A549 (cell line): Measurements from ENCODE around the gene TCF4. TPM values are rescaled to one million over a fixed set of nuclear protein-coding genes. Genes with fewer than 3 reads are reported as not detected.
A peak's percentile ranks its signal among the peaks of the same experiment; 100 is the strongest.

Experiments used
- ATAC-seq, 2 experiments: fragments of 200-7000 bp in 1 of 2; fragments of >200 bp in 1 of 2; cut with Nextera tagmentation in 1 of 2; cut with Tn5 transposase in 1 of 2; 3 replicates each; pipeline versions ENCODE4 v1.8.0 to v1.9.1; 2018 to 2020; ENCODE audit warnings: mild to moderate bottlenecking in 1 of 2, moderate library complexity in 1 of 2
- CTCF ChIA-PET: fragments of 300-600 bp; sonication (Branson Sonifier 250); formaldehyde crosslinking; extraction: SDS; loops from one replicate; lab custom pipeline; 2021; ENCODE audit warnings: antibody characterized with exemption, inconsistent platforms; lab: Yijun Ruan, JAX
- POLR2A ChIA-PET: fragments of 350-600 bp; formaldehyde crosslinking; extraction: SDS; loops from one replicate; lab custom pipeline; 2021; ENCODE audit warnings: antibody characterized with exemption, inconsistent platforms; lab: Yijun Ruan, JAX
- DNase-seq, 2 experiments: peaks; one replicate each; pipeline versions ENCODE4 v3.0.0 to v3.0.0-alpha.2; 2011 to 2016; ENCODE audit warnings: low read depth in 1 of 2, low spot score in 1 of 2
- FAIRE-seq: peaks from 2 replicates; lab custom pipeline; 2011; peaks lifted over from hg19 to GRCh38; lab: Jason Lieb, UNC
- H3K27ac ChIP-seq, 2 experiments: fragments of >200 bp; sonication (Bioruptor Twin); formaldehyde crosslinking; 3 replicates each; pipeline ENCODE4 v1.5.1; 2016 to 2017
- H3K4me1 ChIP-seq: fragments of >200 bp; sonication (Bioruptor Twin); formaldehyde crosslinking; 3 replicates; pipeline ENCODE4 v1.6.1; 2016
- H3K4me2 ChIP-seq: fragments of >200 bp; sonication (Bioruptor Twin); formaldehyde crosslinking; 3 replicates; pipeline ENCODE4 v1.6.1; 2016
- H3K4me3 ChIP-seq: fragments of >200 bp; sonication (Bioruptor Twin); formaldehyde crosslinking; 3 replicates; pipeline ENCODE4 v1.5.1; 2016
- H3K9me3 ChIP-seq: fragments of >200 bp; sonication (Bioruptor Twin); formaldehyde crosslinking; 3 replicates; pipeline ENCODE4 v1.6.1; 2016
- BHLHE40 ChIP-seq: IDR thresholded peaks from 2 replicates; pipeline ENCODE4 v1.6.1; 2012; ENCODE audit warnings: low read depth, low read length, inconsistent platforms
- CEBPB ChIP-seq, 2 experiments: fragments of >200 bp in 1 of 2; sonication (Bioruptor Twin) in 1 of 2; formaldehyde crosslinking in 1 of 2; IDR thresholded peaks; 2 replicates each; pipeline ENCODE4 v1.6.1; 2012 to 2016
- FOSB ChIP-seq: fragments of 250-450 bp; sonication (Bioruptor Pico); IDR thresholded peaks from 2 replicates; pipeline ENCODE4 v1.5.0; 2020; ENCODE audit warnings: mild to moderate bottlenecking, moderate library complexity
- FOSL2 ChIP-seq, 2 experiments: fragments of 450-650 bp in 1 of 2; fragments of >200 bp in 1 of 2; sonication (Bioruptor Twin) in 1 of 2; formaldehyde crosslinking; IDR thresholded peaks; 2 replicates each; pipeline versions ENCODE4 v1.5.0 to v1.6.1; 2016 to 2020; ENCODE audit warnings: mild to moderate bottlenecking in 1 of 2, moderate library complexity in 1 of 2
- FOXS1 ChIP-seq: fragments of 250-450 bp; sonication (Bioruptor Pico); IDR thresholded peaks from 2 replicates; pipeline ENCODE4 v1.5.0; 2020; ENCODE audit warnings: mild to moderate bottlenecking, moderate library complexity
- HEYL ChIP-seq: fragments of 250-450 bp; sonication (Bioruptor Pico); IDR thresholded peaks from 2 replicates; pipeline ENCODE4 v1.8.0; 2021; ENCODE audit warnings: mild to moderate bottlenecking, moderate library complexity
- HOXA7 ChIP-seq: fragments of 250-450 bp; sonication (Bioruptor Pico); IDR thresholded peaks from 2 replicates; pipeline ENCODE4 v1.5.0; 2020; ENCODE audit warnings: mild to moderate bottlenecking, moderate library complexity
- HOXB13 ChIP-seq: fragments of 250-450 bp; sonication (Bioruptor Pico); IDR thresholded peaks from 2 replicates; pipeline ENCODE4 v1.5.0; 2020; ENCODE audit warnings: low read depth, mild to moderate bottlenecking, moderate library complexity
- KDM1A ChIP-seq: fragments of 200-600 bp; sonication (generic); IDR thresholded peaks from 2 replicates; pipeline ENCODE4 v1.6.1; 2016; ENCODE audit warnings: low read depth, mild to moderate bottlenecking
- KDM5A ChIP-seq: fragments of 200-600 bp; sonication (generic); IDR thresholded peaks from 2 replicates; pipeline ENCODE4 v1.6.1; 2016; ENCODE audit warnings: antibody characterized with exemption, mild to moderate bottlenecking
- MAFK ChIP-seq: fragments of 450-650 bp; IDR thresholded peaks from 2 replicates; pipeline ENCODE4 v1.6.1; 2014; ENCODE audit not compliant: partially characterized antibody
- MYC ChIP-seq: IDR thresholded peaks from 2 replicates; pipeline ENCODE4 v1.6.1; 2012; ENCODE audit warnings: mild to moderate bottlenecking, inconsistent platforms, low read length, improper control_type of control experiment, borderline replicate concordance
- NFE2L2 ChIP-seq: fragments of 150-350 bp; conservative IDR thresholded peaks from 2 replicates; pipeline ENCODE4 v1.6.1; 2014; ENCODE audit warnings: low read length
- RAD21 ChIP-seq, 2 experiments: fragments of >200 bp in 1 of 2; sonication (Bioruptor Twin) in 1 of 2; formaldehyde crosslinking in 1 of 2; IDR thresholded peaks in 1 of 2; conservative IDR thresholded peaks in 1 of 2; 2 replicates in 1 of 2; 3 replicates in 1 of 2; pipeline ENCODE4 v1.6.1; 2012 to 2018; ENCODE audit warnings: inconsistent platforms in 1 of 2
- RARB ChIP-seq: fragments of 250-450 bp; sonication (Bioruptor Pico); IDR thresholded peaks from 2 replicates; pipeline ENCODE4 v1.8.0; 2021; ENCODE audit warnings: mild to moderate bottlenecking, moderate library complexity
- RCOR1 ChIP-seq: fragments of 150-350 bp; IDR thresholded peaks from 2 replicates; pipeline ENCODE4 v1.6.1; 2014; ENCODE audit warnings: antibody characterized with exemption, low read length, low read depth
- RFX5 ChIP-seq: fragments of 450-650 bp; IDR thresholded peaks from 2 replicates; pipeline ENCODE4 v1.7.1; 2014; ENCODE audit warnings: antibody characterized with exemption, mild to moderate bottlenecking, moderate library complexity
- SMC3 ChIP-seq: fragments of >200 bp; sonication (Bioruptor Twin); formaldehyde crosslinking; IDR thresholded peaks from 3 replicates; pipeline ENCODE4 v1.6.1; 2018; ENCODE audit warnings: inconsistent platforms
- SREBF2 ChIP-seq: fragments of 450-650 bp; IDR thresholded peaks from 2 replicates; pipeline ENCODE4 v1.6.1; 2014; ENCODE audit warnings: mild to moderate bottlenecking, moderate library complexity
- ZC3H11A ChIP-seq: fragments of 450-650 bp; IDR thresholded peaks from 2 replicates; pipeline ENCODE4 v1.6.1; 2014; ENCODE audit warnings: antibody characterized with exemption, mild to moderate bottlenecking
- ZFP36 ChIP-seq: fragments of 450-650 bp; IDR thresholded peaks from 2 replicates; pipeline ENCODE4 v1.6.1; 2014; ENCODE audit warnings: borderline replicate concordance; ENCODE audit not compliant: partially characterized antibody
- ZNF302 ChIP-seq: fragments of 250-450 bp; sonication (Bioruptor Pico); IDR thresholded peaks from 2 replicates; pipeline ENCODE4 v1.9.0; 2021; ENCODE audit warnings: inconsistent platforms, mild to moderate bottlenecking, moderate library complexity
- WGBS: methylation state at CpG from one replicate; pipeline ENCODE4 v1.1.6; 2017; ENCODE audit errors: missing lambda C conversion rate; 5-methylcytosine and 5-hydroxymethylcytosine counted together
- polyA plus RNA-seq, 4 experiments: library from polyadenylated mRNA; depleted of rRNA in 3 of 4; stranded (reverse); fragments of >200 nt; fragmentation: RNase III in 1 of 4; extraction: RNeasy Plus Mini Kit Qiagen cat#74134 plus additional on column Dnase treatment in 1 of 4; gene quantifications; 2 replicates in 3 of 4; 3 replicates in 1 of 4; pipeline ENCODE4 v1.2.3, GENCODE V29; 2011 to 2017
- TF ChIP-seq, protein P1 (sequence below): fragments of 250-450 bp; sonication (Bioruptor Pico); IDR thresholded peaks from 2 replicates; pipeline ENCODE4 v1.5.0; 2020; ENCODE audit warnings: low read depth, mild to moderate bottlenecking, moderate library complexity
- TF ChIP-seq, protein P2 (sequence below): IDR thresholded peaks from 2 replicates; pipeline ENCODE4 v1.6.1; 2012
- TF ChIP-seq, protein P3 (sequence below): fragments of >200 bp; sonication (Bioruptor Twin); formaldehyde crosslinking; IDR thresholded peaks from 3 replicates; pipeline ENCODE4 v1.5.1; 2016
- TF ChIP-seq, protein P4 (sequence below): fragments of 250-450 bp; sonication (Bioruptor Pico); IDR thresholded peaks from 2 replicates; pipeline ENCODE4 v1.5.0; 2021; ENCODE audit warnings: mild to moderate bottlenecking, moderate library complexity, borderline replicate concordance
- TF ChIP-seq, protein P5 (sequence below): fragments of 200-600 bp; sonication (generic); IDR thresholded peaks from 2 replicates; pipeline ENCODE4 v1.6.1; 2016; ENCODE audit warnings: antibody characterized with exemption, mild to moderate bottlenecking, moderate library complexity

The TCF4 gene
- polyA plus RNA-seq, 2 of the 4 experiments (the other 2 are of a cell fraction): 3.0 to 4.0 TPM

DNA sequence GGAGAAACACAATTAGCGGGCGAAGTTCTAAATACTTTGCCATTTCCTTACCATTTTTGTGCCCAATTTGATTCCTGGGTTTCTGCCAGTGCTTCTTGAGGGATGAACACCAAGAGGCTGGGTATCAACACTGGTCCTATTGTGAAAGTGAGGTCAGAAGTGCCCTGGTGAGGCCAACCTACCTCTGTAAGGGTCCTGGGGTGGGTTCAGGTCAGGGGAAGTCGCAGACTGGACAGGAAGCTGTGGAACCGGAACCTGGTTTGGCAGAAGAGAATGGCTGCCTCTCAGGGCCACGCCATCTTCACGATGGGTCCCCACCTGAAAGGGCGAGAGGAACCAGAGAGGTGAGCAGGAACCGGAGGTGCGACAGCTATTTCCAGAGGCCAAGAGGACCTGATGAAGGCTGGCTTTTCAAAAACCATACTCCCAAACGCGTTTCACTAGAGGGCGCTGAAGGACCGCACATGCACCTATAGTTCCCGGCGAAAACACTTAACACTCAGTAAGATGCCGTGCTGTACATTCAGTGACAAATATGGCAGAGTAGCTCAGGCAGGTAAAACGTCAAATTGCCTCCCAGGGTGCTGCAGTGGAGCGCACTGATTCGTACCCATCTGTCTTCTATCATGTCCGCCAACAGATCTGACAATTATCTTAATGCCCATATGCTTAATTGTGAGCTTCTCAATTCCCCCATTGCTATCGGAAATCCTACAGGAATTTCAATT is 353.5 kb downstream of the TCF4 start:
- DNase-seq (peak; percentile 32 to 70), FAIRE-seq (no peak), ATAC-seq (peak; percentile 93 to 95)
- H3K4me1 ChIP-seq: no peaks in the 10 kb centered on the region
- H3K9me3 ChIP-seq: no peaks in the 10 kb centered on the region
- ChIA-PET CTCF (interaction anchor here (0.5 to 2.3 kb wide), 65 partner anchors 9 to 1573 kb away, joined by 3 to 17 read pairs (median 3); no protein-coding TSS in a partner anchor), POLR2A (interaction anchor here (0.6 kb wide), 1 partner anchor 225 kb away, joined by 3 read pairs; no protein-coding TSS in a partner anchor)
- WGBS: 33% methylated on average over 17 of the region's 21 CpGs
- no peak overlapping the region for H3K4me3 ChIP-seq
- peak overlapping the region; percentile 64 for H3K4me2 ChIP-seq
- H3K27ac ChIP-seq: peak overlapping the region in 1 of 2 experiments; percentile 71; a peak in 3 of 6 replicates
- TF ChIP-seq SMC3 (peak; percentile 82), HOXA7 (CRISPR knock-in tag) (no peak), MAFK (no peak), RAD21 (conservative IDR thresholded peaks at IDR 0.05 in 1 of 2, IDR thresholded peaks at IDR 0.05 in 1 of 2) (peak; percentile 88 to 93), SREBF2 (no peak), RFX5 (no peak), CEBPB (IDR thresholded peaks at IDR 0.05) (no peak), MYC (no peak), BHLHE40 (no peak), HEYL (CRISPR knock-in tag) (no peak), RCOR1 (no peak), KDM5A (no peak), ZNF302 (CRISPR knock-in tag) (no peak), NFE2L2 (no peak)
- TF ChIP-seq, protein P1, sequence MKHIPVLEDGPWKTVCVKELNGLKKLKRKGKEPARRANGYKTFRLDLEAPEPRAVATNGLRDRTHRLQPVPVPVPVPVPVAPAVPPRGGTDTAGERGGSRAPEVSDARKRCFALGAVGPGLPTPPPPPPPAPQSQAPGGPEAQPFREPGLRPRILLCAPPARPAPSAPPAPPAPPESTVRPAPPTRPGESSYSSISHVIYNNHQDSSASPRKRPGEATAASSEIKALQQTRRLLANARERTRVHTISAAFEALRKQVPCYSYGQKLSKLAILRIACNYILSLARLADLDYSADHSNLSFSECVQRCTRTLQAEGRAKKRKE (CRISPR knock-in tag): no peak
- TF ChIP-seq, protein P2, sequence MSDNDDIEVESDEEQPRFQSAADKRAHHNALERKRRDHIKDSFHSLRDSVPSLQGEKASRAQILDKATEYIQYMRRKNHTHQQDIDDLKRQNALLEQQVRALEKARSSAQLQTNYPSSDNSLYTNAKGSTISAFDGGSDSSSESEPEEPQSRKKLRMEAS: no peak
- TF ChIP-seq, protein P3, sequence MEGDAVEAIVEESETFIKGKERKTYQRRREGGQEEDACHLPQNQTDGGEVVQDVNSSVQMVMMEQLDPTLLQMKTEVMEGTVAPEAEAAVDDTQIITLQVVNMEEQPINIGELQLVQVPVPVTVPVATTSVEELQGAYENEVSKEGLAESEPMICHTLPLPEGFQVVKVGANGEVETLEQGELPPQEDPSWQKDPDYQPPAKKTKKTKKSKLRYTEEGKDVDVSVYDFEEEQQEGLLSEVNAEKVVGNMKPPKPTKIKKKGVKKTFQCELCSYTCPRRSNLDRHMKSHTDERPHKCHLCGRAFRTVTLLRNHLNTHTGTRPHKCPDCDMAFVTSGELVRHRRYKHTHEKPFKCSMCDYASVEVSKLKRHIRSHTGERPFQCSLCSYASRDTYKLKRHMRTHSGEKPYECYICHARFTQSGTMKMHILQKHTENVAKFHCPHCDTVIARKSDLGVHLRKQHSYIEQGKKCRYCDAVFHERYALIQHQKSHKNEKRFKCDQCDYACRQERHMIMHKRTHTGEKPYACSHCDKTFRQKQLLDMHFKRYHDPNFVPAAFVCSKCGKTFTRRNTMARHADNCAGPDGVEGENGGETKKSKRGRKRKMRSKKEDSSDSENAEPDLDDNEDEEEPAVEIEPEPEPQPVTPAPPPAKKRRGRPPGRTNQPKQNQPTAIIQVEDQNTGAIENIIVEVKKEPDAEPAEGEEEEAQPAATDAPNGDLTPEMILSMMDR: peak; percentile 70

DNA sequence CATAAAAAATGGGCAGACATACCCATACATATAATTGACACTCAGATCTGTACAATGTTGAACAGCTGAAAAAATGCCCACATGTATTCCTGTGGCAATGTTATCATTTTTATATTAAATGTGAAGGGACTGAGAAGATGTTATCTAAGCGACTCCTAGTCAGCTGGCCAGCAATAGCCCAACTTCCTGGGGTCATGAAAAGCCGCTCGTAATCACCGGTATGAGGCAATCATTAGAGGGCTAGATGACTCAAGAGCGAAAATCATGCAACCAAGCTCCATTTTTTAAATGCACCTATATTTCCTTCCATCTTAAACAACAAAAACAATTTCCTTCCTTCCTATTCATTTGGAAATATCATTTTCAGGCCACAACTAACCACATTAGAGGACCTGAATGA is 354.1 kb downstream of the TCF4 start:
- Histone ChIP-seq H3K4me3 (no peak overlapping the region), H3K4me2 (no peak overlapping the region), H3K4me1 (no peaks in the 10 kb centered on the region), H3K9me3 (no peaks in the 10 kb centered on the region), H3K27ac (no peak overlapping the region)
- FAIRE-seq (no peak), ATAC-seq (no peak), DNase-seq (no peak)
- 78% methylated on average over 5 of the region's 5 CpGs for WGBS
- POLR2A ChIA-PET: interaction anchor here (0.6 kb wide), 1 partner anchor 224 kb away, joined by 3 read pairs; no protein-coding TSS in a partner anchor
- CTCF ChIA-PET: interaction anchor here (0.6 to 2.3 kb wide), 46 partner anchors 10 to 1364 kb away, joined by 3 to 17 read pairs (median 4); no protein-coding TSS in a partner anchor
- TF ChIP-seq ZFP36 (no peak), FOSL2 (IDR thresholded peaks at IDR 0.05) (no peak), FOSL2 (CRISPR knock-in tag; IDR thresholded peaks at IDR 0.05) (no peak), ZC3H11A (no peak), RARB (CRISPR knock-in tag) (no peak), SMC3 (no peak), FOXS1 (CRISPR knock-in tag) (no peak), MAFK (no peak), CEBPB (IDR thresholded peaks at IDR 0.05) (no peak), KDM1A (no peak), HOXB13 (no peak), FOSB (CRISPR knock-in tag) (no peak)
- TF ChIP-seq, protein P4, sequence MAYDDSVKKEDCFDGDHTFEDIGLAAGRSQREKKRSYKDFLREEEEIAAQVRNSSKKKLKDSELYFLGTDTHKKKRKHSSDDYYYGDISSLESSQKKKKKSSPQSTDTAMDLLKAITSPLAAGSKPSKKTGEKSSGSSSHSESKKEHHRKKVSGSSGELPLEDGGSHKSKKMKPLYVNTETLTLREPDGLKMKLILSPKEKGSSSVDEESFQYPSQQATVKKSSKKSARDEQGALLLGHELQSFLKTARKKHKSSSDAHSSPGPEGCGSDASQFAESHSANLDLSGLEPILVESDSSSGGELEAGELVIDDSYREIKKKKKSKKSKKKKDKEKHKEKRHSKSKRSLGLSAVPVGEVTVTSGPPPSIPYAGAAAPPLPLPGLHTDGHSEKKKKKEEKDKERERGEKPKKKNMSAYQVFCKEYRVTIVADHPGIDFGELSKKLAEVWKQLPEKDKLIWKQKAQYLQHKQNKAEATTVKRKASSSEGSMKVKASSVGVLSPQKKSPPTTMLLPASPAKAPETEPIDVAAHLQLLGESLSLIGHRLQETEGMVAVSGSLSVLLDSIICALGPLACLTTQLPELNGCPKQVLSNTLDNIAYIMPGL (CRISPR knock-in tag): no peak
- TF ChIP-seq, protein P5, sequence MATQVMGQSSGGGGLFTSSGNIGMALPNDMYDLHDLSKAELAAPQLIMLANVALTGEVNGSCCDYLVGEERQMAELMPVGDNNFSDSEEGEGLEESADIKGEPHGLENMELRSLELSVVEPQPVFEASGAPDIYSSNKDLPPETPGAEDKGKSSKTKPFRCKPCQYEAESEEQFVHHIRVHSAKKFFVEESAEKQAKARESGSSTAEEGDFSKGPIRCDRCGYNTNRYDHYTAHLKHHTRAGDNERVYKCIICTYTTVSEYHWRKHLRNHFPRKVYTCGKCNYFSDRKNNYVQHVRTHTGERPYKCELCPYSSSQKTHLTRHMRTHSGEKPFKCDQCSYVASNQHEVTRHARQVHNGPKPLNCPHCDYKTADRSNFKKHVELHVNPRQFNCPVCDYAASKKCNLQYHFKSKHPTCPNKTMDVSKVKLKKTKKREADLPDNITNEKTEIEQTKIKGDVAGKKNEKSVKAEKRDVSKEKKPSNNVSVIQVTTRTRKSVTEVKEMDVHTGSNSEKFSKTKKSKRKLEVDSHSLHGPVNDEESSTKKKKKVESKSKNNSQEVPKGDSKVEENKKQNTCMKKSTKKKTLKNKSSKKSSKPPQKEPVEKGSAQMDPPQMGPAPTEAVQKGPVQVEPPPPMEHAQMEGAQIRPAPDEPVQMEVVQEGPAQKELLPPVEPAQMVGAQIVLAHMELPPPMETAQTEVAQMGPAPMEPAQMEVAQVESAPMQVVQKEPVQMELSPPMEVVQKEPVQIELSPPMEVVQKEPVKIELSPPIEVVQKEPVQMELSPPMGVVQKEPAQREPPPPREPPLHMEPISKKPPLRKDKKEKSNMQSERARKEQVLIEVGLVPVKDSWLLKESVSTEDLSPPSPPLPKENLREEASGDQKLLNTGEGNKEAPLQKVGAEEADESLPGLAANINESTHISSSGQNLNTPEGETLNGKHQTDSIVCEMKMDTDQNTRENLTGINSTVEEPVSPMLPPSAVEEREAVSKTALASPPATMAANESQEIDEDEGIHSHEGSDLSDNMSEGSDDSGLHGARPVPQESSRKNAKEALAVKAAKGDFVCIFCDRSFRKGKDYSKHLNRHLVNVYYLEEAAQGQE: no peak
